Islet of Langerhans (tissue), 1 donor: Measurements from ENCODE around the gene FAT1.

Source experiments
- FAIRE-seq: peaks from one replicate; lab custom pipeline; 2011; peaks lifted over from hg19 to GRCh38; lab: Jason Lieb, UNC

The FAT1 gene

GRCh38 chr4:186658657-186659056 is 65.0 kb downstream of the FAT1 start:
- no peak for FAIRE-seq

GRCh38 chr4:186657764-186658163 is 65.9 kb downstream of the FAT1 start:
- FAIRE-seq: no peak

GRCh38 chr4:186653969-186654368 is 69.7 kb downstream of the FAT1 start:
- no peak for FAIRE-seq

- FAIRE-seq: no peak
Observed at GRCh38 chr4:186651624-186652023, 72.0 kb downstream of the FAT1 start.

GRCh38 chr4:186651181-186651603 is 72.5 kb downstream of the FAT1 start:
- FAIRE-seq: no peak

GRCh38 chr4:186650401-186651180 is 73.1 kb downstream of the FAT1 start:
- no peak for FAIRE-seq

GRCh38 chr4:186647821-186648220 is 75.8 kb downstream of the FAT1 start:
- FAIRE-seq: no peak

GRCh38 chr4:186644737-186645261 is 78.9 kb downstream of the FAT1 start:
- no peak for FAIRE-seq

GRCh38 chr4:186644311-186644638 is 79.4 kb downstream of the FAT1 start:
- FAIRE-seq: no peak

GRCh38 chr4:186643501-186644310 is 80.0 kb downstream of the FAT1 start:
- peak; percentile 30 for FAIRE-seq

- no peak for FAIRE-seq
Observed at GRCh38 chr4:186642998-186643397, 80.7 kb downstream of the FAT1 start.

GRCh38 chr4:186642530-186642929 is 81.1 kb downstream of the FAT1 start:
- no peak for FAIRE-seq

GRCh38 chr4:186634591-186635128 is 89.0 kb downstream of the FAT1 start:
- peak; percentile 49 for FAIRE-seq

- no peak for FAIRE-seq
Observed at GRCh38 chr4:186633844-186634243, 89.8 kb downstream of the FAT1 start.

GRCh38 chr4:186630128-186630527 is 93.5 kb downstream of the FAT1 start:
- FAIRE-seq: no peak

GRCh38 chr4:186628058-186628711 is 95.5 kb downstream of the FAT1 start:
- FAIRE-seq: no peak

GRCh38 chr4:186627226-186627865 is 96.3 kb downstream of the FAT1 start:
- FAIRE-seq: no peak

- no peak for FAIRE-seq
Observed at GRCh38 chr4:186624951-186625350, 98.7 kb downstream of the FAT1 start.

- FAIRE-seq: no peak
Observed at GRCh38 chr4:186623546-186623945, 100.1 kb downstream of the FAT1 start.

- FAIRE-seq: no peak
Observed at GRCh38 chr4:186622788-186623464, 100.7 kb downstream of the FAT1 start.

- FAIRE-seq: no peak
Observed at GRCh38 chr4:186621959-186622553, 101.6 kb downstream of the FAT1 start.
